CD8-positive, alpha-beta memory T cell (primary cell): ENCODE measurements around the gene IRF1. TPM values are rescaled to one million over a fixed set of nuclear protein-coding genes. Genes with fewer than 3 reads are reported as not detected.
"Not testable (repeated sequence)": the region's sequence is repeated elsewhere in the genome, so short reads cannot be mapped to it uniquely, and the experiment has no call there.

ENCODE experiments used
- CTCF ChIA-PET: fragments of 350-600 bp; sonication (Branson Sonifier 250); formaldehyde crosslinking; loops from one replicate; lab custom pipeline; 2021; ENCODE audit warnings: antibody characterized with exemption; lab: Charles Lee
- POLR2A ChIA-PET: fragments of 350-600 bp; sonication (Branson Sonifier 250); formaldehyde crosslinking; loops from one replicate; lab custom pipeline; 2021; ENCODE audit warnings: antibody characterized with exemption; lab: Charles Lee
- DNase-seq, 5 donors: peaks; one replicate each; pipeline versions ENCODE4 v3.0.0 to v3.0.0-alpha.2; 2020 to 2022; ENCODE audit warnings: mixed read lengths in 1 of 5
- H3K27ac ChIP-seq: one replicate; pipeline ENCODE4 v1.7.0; 2013; ENCODE audit warnings: low read depth, mild to moderate bottlenecking, low read length, moderate library complexity
- H3K27me3 ChIP-seq: 2 replicates; pipeline ENCODE4 v1.7.0; 2013; ENCODE audit warnings: low read length, mild to moderate bottlenecking; ENCODE audit not compliant: insufficient read depth, poor library complexity, severe bottlenecking
- H3K36me3 ChIP-seq: 2 replicates; pipeline ENCODE4 v1.7.0; 2013; ENCODE audit warnings: mild to moderate bottlenecking, low read length, moderate library complexity; ENCODE audit not compliant: insufficient read depth
- H3K4me1 ChIP-seq: 2 replicates; pipeline ENCODE4 v1.7.0; 2013; ENCODE audit warnings: mild to moderate bottlenecking, low read length, moderate library complexity; ENCODE audit not compliant: insufficient read depth
- H3K4me3 ChIP-seq: 2 replicates; pipeline ENCODE4 v1.7.0; 2013; ENCODE audit warnings: mild to moderate bottlenecking, low read length
- H3K9me3 ChIP-seq: 2 replicates; pipeline ENCODE4 v1.7.0; 2013; ENCODE audit warnings: mild to moderate bottlenecking, low read length
- H3K27ac Mint-ChIP-seq, 8 donors: one replicate each; pipeline ENCODE4 v1.8.0; 2020 to 2021; ENCODE audit warnings: mixed read lengths in 8 of 8, mild to moderate bottlenecking in 6 of 8, inconsistent platforms in 3 of 8, moderate library complexity in 3 of 8
- H3K27me3 Mint-ChIP-seq, 2 donors: one replicate each; pipeline ENCODE4 v1.8.0; 2020 to 2021; ENCODE audit warnings: mixed read lengths in 2 of 2, mild to moderate bottlenecking in 1 of 2, moderate library complexity in 1 of 2
- H3K36me3 Mint-ChIP-seq, 3 donors: one replicate each; pipeline ENCODE4 v1.8.0; 2020 to 2021; ENCODE audit warnings: mixed read lengths in 3 of 3, inconsistent platforms in 1 of 3, mild to moderate bottlenecking in 1 of 3
- H3K4me1 Mint-ChIP-seq, 3 donors: one replicate each; pipeline ENCODE4 v1.8.0; 2020 to 2021; ENCODE audit warnings: mixed read lengths in 3 of 3, inconsistent platforms in 1 of 3, mild to moderate bottlenecking in 1 of 3
- H3K4me3 Mint-ChIP-seq, 7 donors: one replicate each; pipeline ENCODE4 v1.8.0; 2020 to 2021; ENCODE audit warnings: mixed read lengths in 7 of 7, mild to moderate bottlenecking in 6 of 7, moderate library complexity in 4 of 7, inconsistent platforms in 2 of 7
- H3K9me3 Mint-ChIP-seq, 5 donors: one replicate each; pipeline ENCODE4 v1.8.0; 2020 to 2022; ENCODE audit warnings: mixed read lengths in 5 of 5, mild to moderate bottlenecking in 3 of 5, moderate library complexity in 2 of 5, inconsistent platforms in 1 of 5
- polyA plus RNA-seq: library from polyadenylated mRNA; unstranded; fragments of 300-500 nt; fragmentation: Illumina TruSeq; gene quantifications from one replicate; pipeline ENCODE4 v1.2.3, GENCODE V29; 2021
- total RNA-seq, 2 experiments: library from RNA; stranded (reverse); gene quantifications; one replicate each; pipeline ENCODE4 v1.2.3, GENCODE V29; 2021

The IRF1 gene
- total and polyA plus RNA-seq, 3 experiments from 2014 or later = 115 to 204 (median 121) TPM

- peak overlapping the region in 2 of 7 donors; percentile 25 to 71 for H3K4me3 Mint-ChIP-seq
- DNase-seq = peak in 4 of 5 donors; percentile 5 to 50 (median 44)
- H3K9me3 Mint-ChIP-seq = no peaks in the 10 kb centered on the region
- POLR2A ChIA-PET = no interaction called here
- Histone ChIP-seq H3K36me3 (no peaks in the 10 kb centered on the region), H3K9me3 (no peaks in the 10 kb centered on the region), H3K27ac (no peak overlapping the region), H3K27me3 (no peaks in the 10 kb centered on the region), H3K4me1 (peaks cover 6% of the 10 kb centered on the region), H3K4me3 (no peak overlapping the region)
- peaks cover 0 to 2% (median 0%) of the 10 kb centered on the region in 3 donors for H3K36me3 Mint-ChIP-seq
- peaks cover 2 to 5% of the 10 kb centered on the region in 2 donors for H3K27me3 Mint-ChIP-seq
- CTCF ChIA-PET = interaction anchor here (0.6 to 3.2 kb wide), 19 partner anchors 11 to 309 kb away, joined by 3 to 22 read pairs (median 3); partner anchors contain the start of genes RAD50, SHROOM1, SLC22A5 and SOWAHA
- no peak overlapping the region for H3K27ac Mint-ChIP-seq
- peaks cover 4 to 19% (median 10%) of the 10 kb centered on the region in 3 donors for H3K4me1 Mint-ChIP-seq
Observed at GRCh38 chr5:132526290-132526973, 35.9 kb upstream of the IRF1 start.

GRCh38 chr5:132525299-132525724 is 34.7 kb upstream of the IRF1 start:
- Mint-ChIP-seq H3K27me3 (peaks cover 0 to 2% of the 10 kb centered on the region in 2 donors), H3K4me3 (no peak overlapping the region), H3K9me3 (peaks cover 0 to 3% (median 0%) of the 10 kb centered on the region in 5 donors), H3K4me1 (peaks cover 4 to 22% (median 14%) of the 10 kb centered on the region in 3 donors), H3K27ac (peak overlapping the region in 1 of 8 donors; percentile 70), H3K36me3 (peaks cover 0 to 2% (median 0%) of the 10 kb centered on the region in 3 donors)
- H3K9me3 ChIP-seq = no peaks in the 10 kb centered on the region
- ChIA-PET POLR2A (no interaction called here), CTCF (interaction anchor here (1.2 to 2.4 kb wide), 3 partner anchors 276 to 304 kb away, joined by 4 to 22 read pairs (median 12); partner anchors contain the start of gene SHROOM1)
- H3K27me3 ChIP-seq = no peaks in the 10 kb centered on the region
- no peaks in the 10 kb centered on the region for H3K36me3 ChIP-seq
- DNase-seq = no peak
- no peak overlapping the region for H3K4me3 ChIP-seq
- H3K27ac ChIP-seq = no peak overlapping the region
- H3K4me1 ChIP-seq = peaks cover 6% of the 10 kb centered on the region

GRCh38 chr5:132524877-132525276 is 34.3 kb upstream of the IRF1 start:
- H3K9me3 ChIP-seq, H3K36me3 Mint-ChIP-seq, H3K9me3 Mint-ChIP-seq, H3K27ac ChIP-seq, H3K27me3 Mint-ChIP-seq, DNase-seq, H3K27me3 ChIP-seq, H3K4me3 ChIP-seq, H3K36me3 ChIP-seq, H3K4me3 Mint-ChIP-seq, POLR2A ChIA-PET, H3K4me1 ChIP-seq, H3K27ac Mint-ChIP-seq: not testable (repeated sequence)
- CTCF ChIA-PET = interaction anchor here (2.4 kb wide), 1 partner anchor 295 kb away, joined by 22 read pairs; no protein-coding TSS in a partner anchor
- H3K4me1 Mint-ChIP-seq = peaks cover 4 to 22% (median 14%) of the 10 kb centered on the region in 3 donors

GRCh38 chr5:132522067-132522466 is 31.5 kb upstream of the IRF1 start:
- H3K36me3 ChIP-seq, POLR2A ChIA-PET, H3K4me3 ChIP-seq, DNase-seq, H3K27me3 Mint-ChIP-seq, H3K9me3 ChIP-seq, H3K27me3 ChIP-seq, H3K27ac ChIP-seq, H3K9me3 Mint-ChIP-seq, H3K4me3 Mint-ChIP-seq, H3K4me1 ChIP-seq, H3K36me3 Mint-ChIP-seq, H3K27ac Mint-ChIP-seq: not testable (repeated sequence)
- CTCF ChIA-PET = interaction anchor here (1.1 kb wide), 1 partner anchor 298 kb away, joined by 5 read pairs; no protein-coding TSS in a partner anchor
- H3K4me1 Mint-ChIP-seq = peaks cover 0 to 12% (median 7%) of the 10 kb centered on the region in 3 donors

GRCh38 chr5:132513618-132514336 is 23.2 kb upstream of the IRF1 start:
- POLR2A ChIA-PET, H3K27me3 ChIP-seq, H3K9me3 ChIP-seq, H3K27ac ChIP-seq, DNase-seq, H3K36me3 Mint-ChIP-seq, H3K36me3 ChIP-seq, CTCF ChIA-PET, H3K9me3 Mint-ChIP-seq, H3K4me1 ChIP-seq, H3K4me1 Mint-ChIP-seq, H3K4me3 Mint-ChIP-seq, H3K4me3 ChIP-seq: not testable (repeated sequence)
- Mint-ChIP-seq H3K27ac (peak overlapping the region in 1 of 8 donors; percentile 56), H3K27me3 (peaks cover 7 to 16% of the 10 kb centered on the region in 2 donors)

- Mint-ChIP-seq H3K27me3 (peaks cover 19 to 29% of the 10 kb centered on the region in 2 donors), H3K9me3 (peaks cover 5 to 8% (median 8%) of the 10 kb centered on the region in 5 donors), H3K36me3 (peaks cover 0 to 10% (median 3%) of the 10 kb centered on the region in 3 donors), H3K27ac (no peak overlapping the region), H3K4me1 (no peaks in the 10 kb centered on the region), H3K4me3 (no peak overlapping the region)
- no peak overlapping the region for H3K27ac ChIP-seq
- peaks cover 4% of the 10 kb centered on the region for H3K27me3 ChIP-seq
- H3K4me3 ChIP-seq = no peak overlapping the region
- no peaks in the 10 kb centered on the region for H3K36me3 ChIP-seq
- no peak for DNase-seq
- H3K4me1 ChIP-seq = no peaks in the 10 kb centered on the region
- POLR2A ChIA-PET = no interaction called here
- CTCF ChIA-PET = interaction anchor here (1.2 kb wide), 1 partner anchor 10 kb away, joined by 3 read pairs; no protein-coding TSS in a partner anchor
- H3K9me3 ChIP-seq = no peaks in the 10 kb centered on the region
Observed at GRCh38 chr5:132510076-132510475, 19.5 kb upstream of the IRF1 start.

- peaks cover 4% of the 10 kb centered on the region for H3K27me3 ChIP-seq
- no peak overlapping the region for H3K27ac ChIP-seq
- Mint-ChIP-seq H3K4me3 (no peak overlapping the region), H3K4me1 (peaks cover 2 to 3% (median 2%) of the 10 kb centered on the region in 3 donors), H3K36me3 (peaks cover 0 to 3% (median 0%) of the 10 kb centered on the region in 3 donors), H3K9me3 (peaks cover 0 to 2% (median 0%) of the 10 kb centered on the region in 5 donors), H3K27me3 (peaks cover 11 to 29% of the 10 kb centered on the region in 2 donors), H3K27ac (no peak overlapping the region)
- H3K4me1 ChIP-seq = peaks cover 3% of the 10 kb centered on the region
- H3K9me3 ChIP-seq = no peaks in the 10 kb centered on the region
- CTCF ChIA-PET = interaction anchor here (0.9 to 3.7 kb wide), 9 partner anchors 10 to 314 kb away, joined by 3 to 19 read pairs (median 3); partner anchors contain the start of gene IRF1
- no peak overlapping the region for H3K4me3 ChIP-seq
- no peak for DNase-seq
- H3K36me3 ChIP-seq = no peaks in the 10 kb centered on the region
- POLR2A ChIA-PET = interaction anchor here (0.5 to 0.9 kb wide), 2 partner anchors 10 to 42 kb away, joined by 3 read pairs; no protein-coding TSS in a partner anchor
Observed at GRCh38 chr5:132506094-132506692, 15.6 kb upstream of the IRF1 start.
